ENCODE results near the gene L2HGDH. TPM values are rescaled to one million over a fixed set of nuclear protein-coding genes. Genes with fewer than 3 reads are reported as not detected.

Gene L2HGDH
- polyA plus RNA-seq, 3 donors from 2014 or later = 2.4 to 6.4 (median 3.5) TPM

GRCh38 chr14:50249136-50249775 is 62.8 kb downstream of the L2HGDH start:
- H3K27me3 Mint-ChIP-seq (ENCODE audit: low read depth in 3 of 3) = peaks cover 0 to 2% (median 0%) of the 10 kb centered on the region in 3 donors
- no peaks in the 10 kb centered on the region for H3K9me3 Mint-ChIP-seq
- peaks cover 14 to 32% (median 24%) of the 10 kb centered on the region in 3 donors for H3K36me3 Mint-ChIP-seq
- H3K4me1 Mint-ChIP-seq = no peaks in the 10 kb centered on the region
- no peak overlapping the region for H3K27ac Mint-ChIP-seq
- no peak overlapping the region for H3K4me3 Mint-ChIP-seq
- no peak for DNase-seq

GRCh38 chr14:50247245-50247644 is 64.8 kb downstream of the L2HGDH start:
- Mint-ChIP-seq H3K4me1 (no peaks in the 10 kb centered on the region), H3K27ac (no peak overlapping the region), H3K27me3 (ENCODE audit: low read depth in 3 of 3) (peaks cover 0 to 2% (median 0%) of the 10 kb centered on the region in 3 donors), H3K4me3 (no peak overlapping the region), H3K36me3 (peaks cover 9 to 22% (median 10%) of the 10 kb centered on the region in 3 donors), H3K9me3 (no peaks in the 10 kb centered on the region)
- no peak for DNase-seq

GRCh38 chr14:50242566-50243310 is 69.3 kb downstream of the L2HGDH start:
- Mint-ChIP-seq H3K4me1 (no peaks in the 10 kb centered on the region), H3K27ac (peak overlapping the region in 1 of 6 donors; percentile 1), H3K27me3 (ENCODE audit: low read depth in 3 of 3) (no peaks in the 10 kb centered on the region), H3K4me3 (no peak overlapping the region), H3K9me3 (no peaks in the 10 kb centered on the region), H3K36me3 (peaks cover 0 to 7% (median 4%) of the 10 kb centered on the region in 3 donors)
- DNase-seq = no peak

- Mint-ChIP-seq H3K27me3 (ENCODE audit: low read depth in 3 of 3) (peaks cover 0 to 2% (median 0%) of the 10 kb centered on the region in 3 donors), H3K4me1 (no peaks in the 10 kb centered on the region)
Measured at GRCh38 chr14:50242096-50242495, 69.9 kb downstream of the L2HGDH start.

GRCh38 chr14:50237427-50237826 is 74.6 kb downstream of the L2HGDH start:
- Mint-ChIP-seq H3K27ac (no peak overlapping the region), H3K4me1 (peaks cover 0 to 1% of the 10 kb centered on the region in 2 donors), H3K27me3 (ENCODE audit: low read depth in 3 of 3) (peaks cover 0 to 4% (median 0%) of the 10 kb centered on the region in 3 donors), H3K36me3 (no peaks in the 10 kb centered on the region), H3K4me3 (no peak overlapping the region), H3K9me3 (no peaks in the 10 kb centered on the region)
- DNase-seq = no peak

More at GRCh38 chr14:50242096-50242495, 69.9 kb downstream of the L2HGDH start:
- Mint-ChIP-seq H3K9me3 (no peaks in the 10 kb centered on the region), H3K36me3 (peaks cover 0 to 7% (median 4%) of the 10 kb centered on the region in 3 donors), H3K27ac (peak overlapping the region in 1 of 6 donors; percentile 1), H3K4me3 (no peak overlapping the region)
- no peak for DNase-seq

GRCh38 chr14:50233951-50234250 is 78.1 kb downstream of the L2HGDH start:
- DNase-seq = no peak
- H3K27me3 Mint-ChIP-seq (ENCODE audit: low read depth in 3 of 3) = peaks cover 4 to 8% (median 5%) of the 10 kb centered on the region in 3 donors
- no peaks in the 10 kb centered on the region for H3K36me3 Mint-ChIP-seq
- H3K27ac Mint-ChIP-seq = peak overlapping the region in 1 of 6 donors; percentile 6
- H3K9me3 Mint-ChIP-seq = no peaks in the 10 kb centered on the region
- H3K4me1 Mint-ChIP-seq = peaks cover 22 to 28% of the 10 kb centered on the region in 2 donors
- H3K4me3 Mint-ChIP-seq = no peak overlapping the region

GRCh38 chr14:50233166-50233950 is 78.7 kb downstream of the L2HGDH start:
- no peak for DNase-seq
- no peaks in the 10 kb centered on the region for H3K9me3 Mint-ChIP-seq
- H3K4me3 Mint-ChIP-seq = peak overlapping the region in 4 of 5 donors; percentile 54 to 72 (median 58)
- peaks cover 0 to 2% (median 0%) of the 10 kb centered on the region in 3 donors for H3K36me3 Mint-ChIP-seq
- H3K27ac Mint-ChIP-seq = peak overlapping the region in 2 of 6 donors; percentile 13 to 93
- peaks cover 28 to 33% of the 10 kb centered on the region in 2 donors for H3K4me1 Mint-ChIP-seq
- H3K27me3 Mint-ChIP-seq (ENCODE audit: low read depth in 3 of 3) = peaks cover 4 to 8% (median 5%) of the 10 kb centered on the region in 3 donors

GRCh38 chr14:50232276-50232642 is 79.8 kb downstream of the L2HGDH start:
- peaks cover 30 to 36% of the 10 kb centered on the region in 2 donors for H3K4me1 Mint-ChIP-seq
- no peaks in the 10 kb centered on the region for H3K9me3 Mint-ChIP-seq
- peak overlapping the region; percentile 74 to 90 (median 89) for H3K4me3 Mint-ChIP-seq
- peaks cover 2 to 11% (median 5%) of the 10 kb centered on the region in 3 donors for H3K27me3 Mint-ChIP-seq (ENCODE audit: low read depth in 3 of 3)
- DNase-seq = no peak
- peak overlapping the region; percentile 78 to 93 (median 86) for H3K27ac Mint-ChIP-seq
- peaks cover 0 to 2% (median 0%) of the 10 kb centered on the region in 3 donors for H3K36me3 Mint-ChIP-seq

GRCh38 chr14:50231475-50232275 is 80.4 kb downstream of the L2HGDH start, which contains the start of gene SOS2:
SOS2 (minus strand) TSS chr14:50231578; CDS start chr14:50231283, 295 bp downstream.
- H3K36me3 Mint-ChIP-seq = peaks cover 0 to 2% (median 0%) of the 10 kb centered on the region in 3 donors
- peak within 1 kb of the TSS; percentile 91 to 98 (median 96) for H3K27ac Mint-ChIP-seq
- no peaks in the 10 kb centered on the region for H3K9me3 Mint-ChIP-seq
- DNase-seq = peak; percentile 88
- H3K27me3 Mint-ChIP-seq (ENCODE audit: low read depth in 3 of 3) = peaks cover 2 to 11% (median 5%) of the 10 kb centered on the region in 3 donors
- H3K4me1 Mint-ChIP-seq = peaks cover 33 to 40% of the 10 kb centered on the region in 2 donors
- H3K4me3 Mint-ChIP-seq = peak within 1 kb of the TSS; percentile 89 to 98 (median 90)

- no peaks in the 10 kb centered on the region for H3K9me3 Mint-ChIP-seq
- peaks cover 41 to 48% of the 10 kb centered on the region in 2 donors for H3K4me1 Mint-ChIP-seq
- H3K4me3 Mint-ChIP-seq = peak overlapping the region; percentile 88 to 98 (median 90)
- H3K27ac Mint-ChIP-seq = peak overlapping the region; percentile 91 to 98 (median 96)
- H3K27me3 Mint-ChIP-seq (ENCODE audit: low read depth in 3 of 3) = peaks cover 2 to 11% (median 5%) of the 10 kb centered on the region in 3 donors
- peak; percentile 68 to 71 (median 68) for DNase-seq
- peaks cover 0 to 2% (median 0%) of the 10 kb centered on the region in 3 donors for H3K36me3 Mint-ChIP-seq
Measured at GRCh38 chr14:50230701-50231474, 81.1 kb downstream of the L2HGDH start.

GRCh38 chr14:50230401-50230700 is 81.7 kb downstream of the L2HGDH start:
- H3K36me3 Mint-ChIP-seq = peaks cover 0 to 2% (median 0%) of the 10 kb centered on the region in 3 donors
- no peak for DNase-seq
- H3K4me1 Mint-ChIP-seq = peaks cover 45 to 53% of the 10 kb centered on the region in 2 donors
- peak overlapping the region; percentile 91 to 98 (median 96) for H3K27ac Mint-ChIP-seq
- peak overlapping the region; percentile 88 to 98 (median 90) for H3K4me3 Mint-ChIP-seq
- peaks cover 0 to 11% (median 5%) of the 10 kb centered on the region in 3 donors for H3K27me3 Mint-ChIP-seq (ENCODE audit: low read depth in 3 of 3)
- H3K9me3 Mint-ChIP-seq = no peaks in the 10 kb centered on the region

GRCh38 chr14:50229681-50230080 is 82.3 kb downstream of the L2HGDH start:
- Mint-ChIP-seq H3K36me3 (peaks cover 0 to 2% (median 0%) of the 10 kb centered on the region in 3 donors), H3K27ac (peak overlapping the region; percentile 82 to 98 (median 94)), H3K9me3 (no peaks in the 10 kb centered on the region), H3K4me1 (peaks cover 48 to 60% of the 10 kb centered on the region in 2 donors), H3K27me3 (ENCODE audit: low read depth in 3 of 3) (peaks cover 0 to 11% (median 5%) of the 10 kb centered on the region in 3 donors), H3K4me3 (peak overlapping the region; percentile 75 to 98 (median 89))
- DNase-seq = no peak

Measured in immature natural killer cell (primary cell).